GM12878 (cell line): ENCODE data around the gene ZDHHC14. TPM values are rescaled to one million over a fixed set of nuclear protein-coding genes. Genes with fewer than 3 reads are reported as not detected.
A peak's percentile ranks its signal among the peaks of the same experiment; 100 is the strongest.

Experiments used
- ATAC-seq: fragments of 200-7000 bp; cut with Tn5 transposase; 3 replicates; pipeline ENCODE4 v1.9.1; 2020; ENCODE audit warnings: mild to moderate bottlenecking, moderate library complexity
- BruUV-seq: library from RNA; stranded (reverse); fragments of 400-500 nt; replicated peaks from 2 replicates; lab custom pipeline; 2021; lab: Mats Ljungman, UMichigan
- CTCF ChIA-PET: fragments of 300-600 bp; sonication (Branson Sonifier 250); formaldehyde crosslinking; extraction: SDS; loops from one replicate; lab custom pipeline; 2021; ENCODE audit warnings: inconsistent platforms; lab: Yijun Ruan, JAX
- POLR2A ChIA-PET: fragments of 350-600 bp; formaldehyde crosslinking; extraction: SDS; loops from one replicate; lab custom pipeline; 2021; ENCODE audit warnings: inconsistent platforms; lab: Charles Lee
- RAD21 ChIA-PET: fragments of 300-600 bp; sonication (Branson Sonifier 250); formaldehyde crosslinking; loops from one replicate; lab custom pipeline; 2023; ENCODE audit warnings: antibody characterized with exemption; ENCODE audit not compliant: unreplicated experiment; lab: Charles Lee
- SMC1A ChIA-PET: fragments of 300-600 bp; sonication (Branson Sonifier 250); formaldehyde crosslinking; loops from one replicate; lab custom pipeline; 2023; ENCODE audit not compliant: unreplicated experiment, uncharacterized antibody; lab: Charles Lee
- DNase-seq: peaks from one replicate; pipeline ENCODE4 v3.0.0-alpha.2; 2011; ENCODE audit warnings: low read depth, low spot score
- FAIRE-seq: peaks from 3 replicates; lab custom pipeline; 2011; peaks lifted over from hg19 to GRCh38; lab: Jason Lieb, UNC
- H2AFZ ChIP-seq: 2 replicates; pipeline ENCODE4 v1.6.0; 2011; ENCODE audit warnings: low read depth, low read length, control low read depth; ENCODE audit not compliant: control insufficient read depth
- H3K27ac ChIP-seq: 2 replicates; pipeline ENCODE4 v1.5.1; 2011; ENCODE audit warnings: control low read depth; ENCODE audit not compliant: control insufficient read depth, insufficient read depth
- H3K27me3 ChIP-seq, 2 experiments: replicated peaks in 1 of 2; 2 replicates each; pipeline versions ENCODE4 v1.6.0 to v1.6.1; 2011; ENCODE audit warnings: low read length in 1 of 2; ENCODE audit not compliant: control insufficient read depth in 2 of 2, insufficient read depth in 2 of 2
- H3K36me3 ChIP-seq, 2 experiments: 2 replicates each; pipeline ENCODE4 v1.5.1; 2011; ENCODE audit warnings: low read length in 1 of 2; ENCODE audit not compliant: control insufficient read depth in 2 of 2, insufficient read depth in 2 of 2
- H3K4me1 ChIP-seq: 2 replicates; pipeline ENCODE4 v1.6.1; 2011; ENCODE audit warnings: mild to moderate bottlenecking, low read length, moderate library complexity, mixed read lengths; ENCODE audit not compliant: control insufficient read depth, insufficient read depth
- H3K4me2 ChIP-seq: 2 replicates; pipeline ENCODE4 v1.6.0; 2011; ENCODE audit warnings: control low read depth; ENCODE audit not compliant: control insufficient read depth, insufficient read depth
- H3K4me3 ChIP-seq: fragments of 200-600 bp; sonication (generic); 2 replicates; pipeline ENCODE4 v1.5.1; 2016
- H3K79me2 ChIP-seq: 2 replicates; pipeline ENCODE4 v1.6.0; 2011; ENCODE audit warnings: low read length; ENCODE audit not compliant: control insufficient read depth, insufficient read depth
- H3K9ac ChIP-seq: 2 replicates; pipeline ENCODE4 v1.8.0; 2011; ENCODE audit warnings: low read length, control low read depth, mixed read lengths; ENCODE audit not compliant: control insufficient read depth, insufficient read depth
- H3K9me3 ChIP-seq: replicated peaks from 3 replicates; pipeline ENCODE4 v1.5.1; 2011; ENCODE audit warnings: mild to moderate bottlenecking, low read length; ENCODE audit not compliant: control insufficient read depth, insufficient read depth
- H4K20me1 ChIP-seq: 2 replicates; pipeline ENCODE4 v1.6.0; 2011; ENCODE audit not compliant: control insufficient read depth, insufficient read depth
- BACH1 ChIP-seq: fragments of 450-650 bp; IDR thresholded peaks from 2 replicates; pipeline ENCODE4 v1.6.1; 2017; ENCODE audit warnings: mild to moderate bottlenecking, borderline replicate concordance
- ESRRA ChIP-seq: IDR thresholded peaks from 2 replicates; pipeline ENCODE4 v1.6.1; 2012; ENCODE audit warnings: mild to moderate bottlenecking, low read length, improper control_type of control experiment
- FOS ChIP-seq: IDR thresholded peaks from 3 replicates; pipeline ENCODE4 v1.6.1; 2011; ENCODE audit warnings: borderline replicate concordance; ENCODE audit not compliant: insufficient read length; ENCODE audit errors: extremely low read depth
- MEF2A ChIP-seq: IDR thresholded peaks from 2 replicates; pipeline ENCODE4 v1.6.1; 2011; ENCODE audit warnings: low read depth, mild to moderate bottlenecking, low read length, moderate library complexity; ENCODE audit not compliant: insufficient read depth
- POLR2AphosphoS2 ChIP-seq: IDR thresholded peaks from 2 replicates; pipeline ENCODE4 v1.6.1; 2011; ENCODE audit warnings: low read depth, mild to moderate bottlenecking, low read length, improper control_type of control experiment, moderate library complexity
- RAD21 ChIP-seq: IDR thresholded peaks from 2 replicates; pipeline ENCODE4 v1.6.1; 2011; ENCODE audit warnings: mild to moderate bottlenecking, low read depth, low read length, moderate library complexity; ENCODE audit not compliant: insufficient read depth
- RELA ChIP-seq: fragments of 450-650 bp; IDR thresholded peaks from 2 replicates; pipeline ENCODE4 v1.8.0; 2014; ENCODE audit warnings: borderline replicate concordance; ENCODE audit not compliant: partially characterized antibody
- SREBF2 ChIP-seq: IDR thresholded peaks from 2 replicates; pipeline ENCODE4 v1.6.1; 2012; ENCODE audit warnings: mild to moderate bottlenecking, low read length
- SRF ChIP-seq, 2 experiments: IDR thresholded peaks; 2 replicates each; pipeline ENCODE4 v1.6.1; 2011; ENCODE audit warnings: low read depth in 2 of 2, low read length in 2 of 2, mild to moderate bottlenecking in 1 of 2, moderate library complexity in 1 of 2
- TCF12 ChIP-seq: IDR thresholded peaks from 2 replicates; pipeline ENCODE4 v1.6.1; 2011; ENCODE audit warnings: low read depth, mild to moderate bottlenecking, low read length
- WGBS: methylation state at CpG from one replicate; pipeline ENCODE4 v1.1.6; 2016; ENCODE audit warnings: low lambda C conversion rate; ENCODE audit not compliant: insufficient replicate concordance, insufficient coverage; ENCODE audit errors: missing lambda C conversion rate; 5-methylcytosine and 5-hydroxymethylcytosine counted together
- in situ Hi-C: fragments of 300-500 bp; cut with MboI; formaldehyde crosslinking; loops from 9 replicates; pipeline ENCODE4 v1.14.3; 2018; ENCODE audit warnings: mixed read lengths
- intact Hi-C: fragments of 100-400 bp; cut with micrococcal nuclease; formaldehyde crosslinking; loops from one replicate; pipeline ENCODE4 v1.14.2; 2022; ENCODE audit not compliant: unreplicated experiment
- polyA plus RNA-seq, 11 experiments: library from polyadenylated mRNA; depleted of rRNA in 4 of 11; unstranded in 6 of 11; stranded (reverse) in 5 of 11; fragments of >200 nt; fragmentation: Nextera tagmentation in 4 of 11; fragmentation: Illumina TruSeq in 1 of 11; extraction: Ambion mirVana in 4 of 11; extraction: Trizol in 1 of 11; gene quantifications; 1 replicate in 1 of 11; 2 replicates in 10 of 11; pipeline versions ENCODE4 v1.2.1 to v1.2.3, GENCODE V29; 2011 to 2016; ENCODE audit warnings: inconsistent platforms in 2 of 11, missing spikeins in 2 of 11, low read depth in 1 of 11
- total RNA-seq, 4 experiments: library from RNA; depleted of rRNA in 3 of 4; stranded (reverse); fragments of >200 nt in 3 of 4; fragmentation: Illumina TruSeq in 1 of 4; extraction: Trizol in 1 of 4; gene quantifications; 2 replicates each; pipeline versions ENCODE4 v1.2.1 to v1.2.3, GENCODE V29; 2013 to 2021
- TF ChIP-seq, protein P1 (sequence below): fragments of 450-650 bp; IDR thresholded peaks from 2 replicates; pipeline ENCODE4 v1.6.1; 2017; ENCODE audit warnings: mild to moderate bottlenecking, low read depth, inconsistent platforms; ENCODE audit not compliant: poor library complexity, severe bottlenecking
- TF ChIP-seq, protein P2 (sequence below), 3 experiments: IDR thresholded peaks in 2 of 3; conservative IDR thresholded peaks in 1 of 3; 2 replicates each; pipeline ENCODE4 v1.5.1; 2011; ENCODE audit warnings: low read depth in 3 of 3, low read length in 3 of 3, mild to moderate bottlenecking in 3 of 3, control low read depth in 2 of 3, moderate library complexity in 2 of 3, inconsistent platforms in 1 of 3, mixed read lengths in 1 of 3; ENCODE audit not compliant: control insufficient read depth in 2 of 3, insufficient read depth in 1 of 3; ENCODE audit errors: extremely low read depth in 1 of 3
- TF ChIP-seq, protein P3 (sequence below): IDR thresholded peaks from 2 replicates; pipeline ENCODE4 v1.6.1; 2012; ENCODE audit warnings: improper control_type of control experiment, low read depth, low read length; ENCODE audit not compliant: insufficient replicate concordance

ZDHHC14 gene
- total and polyA plus RNA-seq, 10 of the 15 experiments (the other 5 are each of a cell fraction or from before 2014, with no cell fraction given), result 0.15 to 16.0 (median 0.76) TPM; not detected in 1

DNA sequence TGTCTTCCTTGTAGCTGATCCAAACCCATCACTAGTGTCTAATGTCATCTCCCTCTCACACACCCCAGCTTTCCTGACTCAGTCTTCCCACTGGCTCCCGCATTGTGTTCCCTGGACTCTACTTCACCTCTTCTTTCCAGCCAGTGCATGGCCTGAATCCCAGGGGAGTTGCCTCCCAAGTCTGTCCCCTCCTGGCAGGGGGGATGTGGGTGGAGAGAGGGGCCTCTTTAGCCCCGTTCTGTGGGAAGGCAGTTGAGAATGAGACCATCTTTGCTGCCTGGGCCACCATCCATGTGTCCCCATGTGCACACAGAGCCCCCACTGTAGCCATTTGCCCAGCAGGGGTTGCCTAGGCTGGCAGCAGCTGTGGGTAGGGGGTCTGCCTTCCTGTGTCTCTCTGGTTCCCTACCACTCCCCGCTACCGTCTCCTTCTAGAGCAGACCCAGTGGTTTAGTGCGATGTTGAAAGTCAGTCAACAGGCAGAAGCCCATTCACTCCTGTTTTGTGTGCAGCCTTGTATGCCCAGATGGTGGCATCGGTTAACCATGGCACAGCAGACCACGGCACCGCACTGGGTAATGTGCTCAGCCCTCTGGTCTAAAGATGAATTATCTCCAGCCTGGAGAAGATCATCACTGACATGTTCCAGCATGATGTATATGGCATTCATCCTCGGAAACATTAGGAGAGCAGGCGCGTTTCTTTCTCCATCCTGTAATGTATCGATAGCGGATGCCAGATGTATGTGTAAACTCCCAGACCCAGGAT, 263.2 kb downstream of the ZDHHC14 start:
- H3K4me3 ChIP-seq, result no peak overlapping the region
- POLR2A ChIA-PET, result no interaction called here
- no peak overlapping the region for H2AFZ ChIP-seq
- BruUV-seq, result no TSS peak
- H3K4me1 ChIP-seq, result no peaks in the 10 kb centered on the region
- H3K9me3 ChIP-seq, result no peaks in the 10 kb centered on the region; the same call in 2 of the 3 replicates
- WGBS, result 89% methylated on average over 13 of the region's 13 CpGs
- in situ Hi-C loops (no loop called here), intact Hi-C loops (no loop called here)
- RAD21 ChIA-PET, result no interaction called here
- FAIRE-seq (no peak), DNase-seq (no peak), ATAC-seq (0 out of 3 replicates have a peak, but pooled peaks have one; percentile 40)
- no peak overlapping the region for H3K27ac ChIP-seq
- CTCF ChIA-PET, result interaction anchor here (1.6 kb wide), 1 partner anchor 22 kb away, joined by 6 read pairs; no protein-coding TSS in a partner anchor
- SMC1A ChIA-PET, result no interaction called here
- no peaks in the 10 kb centered on the region for H3K27me3 ChIP-seq
- no peaks in the 10 kb centered on the region; a peak in 1 of 4 replicates for H3K36me3 ChIP-seq
- no peak overlapping the region for H3K9ac ChIP-seq
- no peaks in the 10 kb centered on the region for H4K20me1 ChIP-seq
- H3K4me2 ChIP-seq, result no peak overlapping the region
- no peaks in the 10 kb centered on the region for H3K79me2 ChIP-seq
- TF ChIP-seq POLR2AphosphoS2 (no peak), MEF2A (no peak), SREBF2 (no peak), FOS (no peak), BACH1 (no peak), RELA (no peak), TCF12 (no peak), RAD21 (peak; percentile 17; the same call in 1 of the 2 replicates), SRF (IDR thresholded peaks at IDR 0.05; ENCODE audit: low read depth in 2 of 2, low read length in 2 of 2) (no peak), ESRRA (no peak)
- TF ChIP-seq, protein P1, sequence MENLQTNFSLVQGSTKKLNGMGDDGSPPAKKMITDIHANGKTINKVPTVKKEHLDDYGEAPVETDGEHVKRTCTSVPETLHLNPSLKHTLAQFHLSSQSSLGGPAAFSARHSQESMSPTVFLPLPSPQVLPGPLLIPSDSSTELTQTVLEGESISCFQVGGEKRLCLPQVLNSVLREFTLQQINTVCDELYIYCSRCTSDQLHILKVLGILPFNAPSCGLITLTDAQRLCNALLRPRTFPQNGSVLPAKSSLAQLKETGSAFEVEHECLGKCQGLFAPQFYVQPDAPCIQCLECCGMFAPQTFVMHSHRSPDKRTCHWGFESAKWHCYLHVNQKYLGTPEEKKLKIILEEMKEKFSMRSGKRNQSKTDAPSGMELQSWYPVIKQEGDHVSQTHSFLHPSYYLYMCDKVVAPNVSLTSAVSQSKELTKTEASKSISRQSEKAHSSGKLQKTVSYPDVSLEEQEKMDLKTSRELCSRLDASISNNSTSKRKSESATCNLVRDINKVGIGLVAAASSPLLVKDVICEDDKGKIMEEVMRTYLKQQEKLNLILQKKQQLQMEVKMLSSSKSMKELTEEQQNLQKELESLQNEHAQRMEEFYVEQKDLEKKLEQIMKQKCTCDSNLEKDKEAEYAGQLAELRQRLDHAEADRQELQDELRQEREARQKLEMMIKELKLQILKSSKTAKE, result no peak
- TF ChIP-seq, protein P2, sequence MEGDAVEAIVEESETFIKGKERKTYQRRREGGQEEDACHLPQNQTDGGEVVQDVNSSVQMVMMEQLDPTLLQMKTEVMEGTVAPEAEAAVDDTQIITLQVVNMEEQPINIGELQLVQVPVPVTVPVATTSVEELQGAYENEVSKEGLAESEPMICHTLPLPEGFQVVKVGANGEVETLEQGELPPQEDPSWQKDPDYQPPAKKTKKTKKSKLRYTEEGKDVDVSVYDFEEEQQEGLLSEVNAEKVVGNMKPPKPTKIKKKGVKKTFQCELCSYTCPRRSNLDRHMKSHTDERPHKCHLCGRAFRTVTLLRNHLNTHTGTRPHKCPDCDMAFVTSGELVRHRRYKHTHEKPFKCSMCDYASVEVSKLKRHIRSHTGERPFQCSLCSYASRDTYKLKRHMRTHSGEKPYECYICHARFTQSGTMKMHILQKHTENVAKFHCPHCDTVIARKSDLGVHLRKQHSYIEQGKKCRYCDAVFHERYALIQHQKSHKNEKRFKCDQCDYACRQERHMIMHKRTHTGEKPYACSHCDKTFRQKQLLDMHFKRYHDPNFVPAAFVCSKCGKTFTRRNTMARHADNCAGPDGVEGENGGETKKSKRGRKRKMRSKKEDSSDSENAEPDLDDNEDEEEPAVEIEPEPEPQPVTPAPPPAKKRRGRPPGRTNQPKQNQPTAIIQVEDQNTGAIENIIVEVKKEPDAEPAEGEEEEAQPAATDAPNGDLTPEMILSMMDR (IDR thresholded peaks at IDR 0.05 in 2 of 3, conservative IDR thresholded peaks at IDR 0.05 in 1 of 3; ENCODE audit: control insufficient read depth in 2 of 3, extremely low read depth in 1 of 3, insufficient read depth in 1 of 3, low read depth in 3 of 3, low read length in 3 of 3), result peak in 1 of 3 experiments; percentile 7; a peak in 1 of 6 replicates
- TF ChIP-seq, protein P3, sequence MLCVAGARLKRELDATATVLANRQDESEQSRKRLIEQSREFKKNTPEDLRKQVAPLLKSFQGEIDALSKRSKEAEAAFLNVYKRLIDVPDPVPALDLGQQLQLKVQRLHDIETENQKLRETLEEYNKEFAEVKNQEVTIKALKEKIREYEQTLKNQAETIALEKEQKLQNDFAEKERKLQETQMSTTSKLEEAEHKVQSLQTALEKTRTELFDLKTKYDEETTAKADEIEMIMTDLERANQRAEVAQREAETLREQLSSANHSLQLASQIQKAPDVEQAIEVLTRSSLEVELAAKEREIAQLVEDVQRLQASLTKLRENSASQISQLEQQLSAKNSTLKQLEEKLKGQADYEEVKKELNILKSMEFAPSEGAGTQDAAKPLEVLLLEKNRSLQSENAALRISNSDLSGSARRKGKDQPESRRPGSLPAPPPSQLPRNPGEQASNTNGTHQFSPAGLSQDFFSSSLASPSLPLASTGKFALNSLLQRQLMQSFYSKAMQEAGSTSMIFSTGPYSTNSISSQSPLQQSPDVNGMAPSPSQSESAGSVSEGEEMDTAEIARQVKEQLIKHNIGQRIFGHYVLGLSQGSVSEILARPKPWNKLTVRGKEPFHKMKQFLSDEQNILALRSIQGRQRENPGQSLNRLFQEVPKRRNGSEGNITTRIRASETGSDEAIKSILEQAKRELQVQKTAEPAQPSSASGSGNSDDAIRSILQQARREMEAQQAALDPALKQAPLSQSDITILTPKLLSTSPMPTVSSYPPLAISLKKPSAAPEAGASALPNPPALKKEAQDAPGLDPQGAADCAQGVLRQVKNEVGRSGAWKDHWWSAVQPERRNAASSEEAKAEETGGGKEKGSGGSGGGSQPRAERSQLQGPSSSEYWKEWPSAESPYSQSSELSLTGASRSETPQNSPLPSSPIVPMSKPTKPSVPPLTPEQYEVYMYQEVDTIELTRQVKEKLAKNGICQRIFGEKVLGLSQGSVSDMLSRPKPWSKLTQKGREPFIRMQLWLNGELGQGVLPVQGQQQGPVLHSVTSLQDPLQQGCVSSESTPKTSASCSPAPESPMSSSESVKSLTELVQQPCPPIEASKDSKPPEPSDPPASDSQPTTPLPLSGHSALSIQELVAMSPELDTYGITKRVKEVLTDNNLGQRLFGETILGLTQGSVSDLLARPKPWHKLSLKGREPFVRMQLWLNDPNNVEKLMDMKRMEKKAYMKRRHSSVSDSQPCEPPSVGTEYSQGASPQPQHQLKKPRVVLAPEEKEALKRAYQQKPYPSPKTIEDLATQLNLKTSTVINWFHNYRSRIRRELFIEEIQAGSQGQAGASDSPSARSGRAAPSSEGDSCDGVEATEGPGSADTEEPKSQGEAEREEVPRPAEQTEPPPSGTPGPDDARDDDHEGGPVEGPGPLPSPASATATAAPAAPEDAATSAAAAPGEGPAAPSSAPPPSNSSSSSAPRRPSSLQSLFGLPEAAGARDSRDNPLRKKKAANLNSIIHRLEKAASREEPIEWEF, result no peak
